HG02885 (cell line): ENCODE data around the gene PGLYRP3.

Source experiments
- ATAC-seq: cut with Tn5 transposase; IDR thresholded peaks from one replicate; pipeline ENCODE4 v1.9.1; 2021; ENCODE audit warnings: mild to moderate bottlenecking; ENCODE audit not compliant: unreplicated experiment, poor library complexity

The PGLYRP3 gene

GRCh38 chr1:153262070-153262366 lies 50.7 kb downstream of the PGLYRP3 start:
- no peak for ATAC-seq

GRCh38 chr1:153261281-153262069 lies 51.3 kb downstream of the PGLYRP3 start:
- ATAC-seq, result no peak

GRCh38 chr1:153260585-153261280 lies 52.0 kb downstream of the PGLYRP3 start:
- ATAC-seq, result no peak

DNA sequence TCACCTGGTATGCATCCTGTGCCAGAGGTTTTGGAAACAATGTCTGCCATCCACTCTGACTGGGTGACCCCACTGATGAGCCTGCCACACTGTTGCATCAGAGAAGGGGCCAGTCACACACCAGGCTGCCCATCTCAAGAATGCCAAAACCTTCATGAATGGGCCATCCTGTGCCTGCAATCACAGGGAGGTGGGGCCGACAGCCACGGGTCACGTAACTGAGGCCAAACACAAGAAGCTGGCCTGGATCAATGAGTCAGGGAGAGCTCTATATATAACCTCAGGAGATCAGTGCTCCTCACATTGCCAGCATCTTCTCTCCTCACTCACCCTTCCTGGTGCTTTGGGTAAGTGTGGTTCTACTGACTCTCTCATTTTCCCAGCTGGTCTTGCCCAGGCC lies 53.4 kb downstream of the PGLYRP3 start, which contains the start of gene LORICRIN:
TSS of gene LORICRIN (plus strand) at position 301 of the 400 bp plus-strand sequence. CDS start 1,263 bp downstream, outside the sequence.
- no peak for ATAC-seq

GRCh38 chr1:153253693-153254092 lies 59.1 kb downstream of the PGLYRP3 start:
- ATAC-seq, result no peak

GRCh38 chr1:153253076-153253475 lies 59.7 kb downstream of the PGLYRP3 start:
- ATAC-seq, result no peak

GRCh38 chr1:153251988-153252387 lies 60.8 kb downstream of the PGLYRP3 start:
- no peak for ATAC-seq

GRCh38 chr1:153251562-153251961 lies 61.2 kb downstream of the PGLYRP3 start:
- no peak for ATAC-seq

DNA sequence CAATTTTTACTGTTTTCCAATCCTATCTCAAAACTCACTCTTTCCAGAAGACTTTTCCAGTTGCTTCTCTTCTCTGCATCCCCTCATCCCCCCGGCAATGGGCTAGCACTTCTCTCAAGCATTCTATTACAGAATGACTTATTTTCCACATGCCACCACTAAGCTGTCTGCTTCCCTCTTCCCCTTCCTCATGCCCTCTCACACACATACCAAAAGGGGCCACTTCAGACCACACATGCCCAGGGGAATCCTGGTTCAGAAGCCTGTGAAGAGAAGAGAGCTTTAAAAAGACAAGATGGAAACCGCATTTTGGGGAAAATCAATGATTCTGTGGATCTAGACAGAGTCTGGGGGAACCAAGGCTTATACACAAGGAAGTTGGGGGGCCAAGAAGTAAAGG lies 61.7 kb downstream of the PGLYRP3 start:
- no peak for ATAC-seq

- no peak for ATAC-seq
These were observed 62.6 kb downstream of the PGLYRP3 start for GRCh38 chr1:153250166-153250565.

- ATAC-seq, result no peak
These were observed 64.4 kb downstream of the PGLYRP3 start for GRCh38 chr1:153248176-153248879.
